Measurements from ENCODE around the gene POU3F1. TPM values are rescaled to one million over a fixed set of nuclear protein-coding genes. Genes with fewer than 3 reads are reported as not detected.

Gene POU3F1
- total and polyA plus RNA-seq, 2 of the 4 experiments (the other 2 are of a cell fraction) = not detected

- Histone ChIP-seq H3K36me3 (ENCODE audit: control insufficient read depth, insufficient read depth, low read length) (no peaks in the 10 kb centered on the region), H3K4me1 (ENCODE audit: control insufficient read depth, insufficient read depth, low read length) (no peaks in the 10 kb centered on the region), H2AK5ac (ENCODE audit: low read depth, low read length) (no peak overlapping the region), H4K91ac (ENCODE audit: insufficient read depth, low read depth, low read length) (no peak overlapping the region), H2BK5ac (ENCODE audit: low read depth, low read length, poor library complexity, severe bottlenecking) (no peak overlapping the region), H3K18ac (ENCODE audit: low read depth, low read length) (no peak overlapping the region), H3K4me2 (ENCODE audit: low read depth, low read length) (no peak overlapping the region), H4K8ac (ENCODE audit: low read depth in 2 of 2, low read length in 2 of 2) (no peak overlapping the region), H4K5ac (ENCODE audit: low read depth, low read length) (no peak overlapping the region), H3K23ac (ENCODE audit: low read depth, low read length) (no peak overlapping the region), H3K27me3 (ENCODE audit: control insufficient read depth, insufficient read depth, low read length) (peaks cover 55% of the 10 kb centered on the region), H3K4me3 (ENCODE audit: insufficient read depth, low read depth, low read length) (no peak overlapping the region), H2BK15ac (ENCODE audit: low read depth, low read length) (no peak overlapping the region), H3K4ac (ENCODE audit: low read depth, low read length) (no peak overlapping the region), H2AK9ac (replicated peaks; ENCODE audit: low read depth, low read length, poor library complexity) (no peak overlapping the region), H3K56ac (ENCODE audit: extremely low read depth, insufficient read depth, low read length) (no peak overlapping the region), H2AFZ (replicated peaks; ENCODE audit: low read length, poor library complexity) (no peak overlapping the region), H3K9me1 (ENCODE audit: insufficient read depth, low read length) (no peaks in the 10 kb centered on the region), H3K27ac (ENCODE audit: insufficient read depth, low read length) (no peak overlapping the region), H2BK120ac (ENCODE audit: low read depth, low read length) (no peak overlapping the region), H3K9me3 (ENCODE audit: control insufficient read depth, insufficient read depth, low read length) (no peaks in the 10 kb centered on the region), H3K79me1 (ENCODE audit: low read depth in 1 of 2, low read length in 2 of 2) (no peaks in the 10 kb centered on the region), H3K14ac (replicated peaks; ENCODE audit: low read depth, low read length) (no peak overlapping the region), H2BK20ac (ENCODE audit: low read depth, low read length) (no peak overlapping the region), H4K20me1 (ENCODE audit: insufficient read depth, low read length) (no peaks in the 10 kb centered on the region), H3K9ac (ENCODE audit: low read depth, low read length) (no peak overlapping the region)
- intact Hi-C loops (cut with micrococcal nuclease) (loop anchor here (10.0 kb wide), 1 partner anchor 435 kb away; no protein-coding TSS in a partner anchor), dilution Hi-C loops (cut with HindIII; ENCODE audit: low sequenced_read_pairs, unreplicated experiment) (no loop called here), in situ Hi-C loops (cut with MboI; ENCODE audit: low sequenced_read_pairs) (no loop called here)
- BruUV-seq (replicated peaks) = no TSS peak
- no CpG with 5 or more reads among the region's 17 CpGs for WGBS, 2 experiments (ENCODE audit: extremely low coverage in 2 of 2, insufficient read length in 1 of 2)
- DNase-seq (no peak), ATAC-seq (ENCODE audit: low read depth) (no peak; the same call in 1 of the 2 replicates)
- POLR2A ChIA-PET (ENCODE audit: unreplicated experiment) = no interaction called here
- CTCF ChIA-PET = no interaction called here
- no peak for TF ChIP-seq CTCF (conservative IDR thresholded peaks at IDR 0.05; ENCODE audit: low read depth, low read length)
Measured at GRCh38 chr1:38039331-38040088, 7.1 kb downstream of the POU3F1 start.
